ENCODE results near the gene FCAMR. TPM values are rescaled to one million over a fixed set of nuclear protein-coding genes. Genes with fewer than 3 reads are reported as not detected.

FCAMR gene
- total RNA-seq, 4 donors from 2014 or later, result not detected

DNA sequence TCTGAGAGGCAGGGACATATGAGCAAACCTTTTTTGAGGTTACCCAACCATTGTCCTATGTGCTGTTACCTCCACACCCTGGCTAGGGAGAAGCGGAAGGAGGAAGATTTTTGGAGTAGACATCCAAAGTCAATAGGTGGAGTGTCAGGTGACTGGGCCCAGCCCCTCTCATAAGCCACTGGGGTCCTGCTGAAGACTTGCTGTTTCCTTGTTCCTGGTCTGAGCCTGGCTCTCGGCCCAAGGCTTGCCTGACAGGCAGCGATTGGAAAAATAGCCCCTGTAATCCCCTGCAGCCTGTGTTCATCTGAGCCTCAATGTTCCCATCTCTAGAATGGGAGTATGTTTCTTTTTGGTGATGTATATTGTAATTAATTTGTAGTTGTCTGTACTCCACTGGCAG is 17.1 kb downstream of the FCAMR start:
- TF ChIP-seq, protein P1, sequence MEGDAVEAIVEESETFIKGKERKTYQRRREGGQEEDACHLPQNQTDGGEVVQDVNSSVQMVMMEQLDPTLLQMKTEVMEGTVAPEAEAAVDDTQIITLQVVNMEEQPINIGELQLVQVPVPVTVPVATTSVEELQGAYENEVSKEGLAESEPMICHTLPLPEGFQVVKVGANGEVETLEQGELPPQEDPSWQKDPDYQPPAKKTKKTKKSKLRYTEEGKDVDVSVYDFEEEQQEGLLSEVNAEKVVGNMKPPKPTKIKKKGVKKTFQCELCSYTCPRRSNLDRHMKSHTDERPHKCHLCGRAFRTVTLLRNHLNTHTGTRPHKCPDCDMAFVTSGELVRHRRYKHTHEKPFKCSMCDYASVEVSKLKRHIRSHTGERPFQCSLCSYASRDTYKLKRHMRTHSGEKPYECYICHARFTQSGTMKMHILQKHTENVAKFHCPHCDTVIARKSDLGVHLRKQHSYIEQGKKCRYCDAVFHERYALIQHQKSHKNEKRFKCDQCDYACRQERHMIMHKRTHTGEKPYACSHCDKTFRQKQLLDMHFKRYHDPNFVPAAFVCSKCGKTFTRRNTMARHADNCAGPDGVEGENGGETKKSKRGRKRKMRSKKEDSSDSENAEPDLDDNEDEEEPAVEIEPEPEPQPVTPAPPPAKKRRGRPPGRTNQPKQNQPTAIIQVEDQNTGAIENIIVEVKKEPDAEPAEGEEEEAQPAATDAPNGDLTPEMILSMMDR (IDR thresholded peaks at IDR 0.05), result no peak
- DNase-seq (ENCODE audit: low spot score) (no peak), ATAC-seq (ENCODE audit: low FRiP score) (no peak)

GRCh38 chr1:206952171-206952570 is 18.1 kb downstream of the FCAMR start:
- DNase-seq (ENCODE audit: low spot score) (no peak), ATAC-seq (ENCODE audit: low FRiP score) (no peak)
- TF ChIP-seq, protein P1 (IDR thresholded peaks at IDR 0.05), result no peak

- TF ChIP-seq, protein P1 (IDR thresholded peaks at IDR 0.05), result no peak
- no peak for DNase-seq (ENCODE audit: low spot score)
- ATAC-seq (ENCODE audit: low FRiP score), result no peak
These were observed 18.8 kb downstream of the FCAMR start for GRCh38 chr1:206951318-206952100.

DNA sequence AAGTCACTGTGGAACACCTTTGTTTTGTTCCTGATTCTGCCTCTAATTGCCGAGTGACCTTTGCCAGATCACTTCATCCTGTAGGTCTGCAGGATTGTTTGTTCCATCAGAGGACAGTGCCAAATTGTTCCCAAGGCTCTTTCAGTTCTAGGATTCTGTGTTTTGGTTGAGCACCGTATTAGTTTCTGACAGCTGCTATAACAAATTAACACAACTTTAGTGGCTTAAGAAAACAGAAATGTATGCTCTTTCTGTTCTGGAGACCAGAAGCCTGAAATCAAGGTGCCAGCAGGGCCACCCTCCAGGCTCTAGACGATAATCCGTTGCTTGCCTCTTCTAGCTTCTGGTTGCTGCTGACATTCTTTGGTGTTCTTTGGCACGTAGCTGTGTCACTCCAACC is 20.6 kb downstream of the FCAMR start:
- no peak for DNase-seq (ENCODE audit: low spot score)
- TF ChIP-seq, protein P1 (IDR thresholded peaks at IDR 0.05), result no peak
- ATAC-seq (ENCODE audit: low FRiP score), result no peak

- TF ChIP-seq, protein P1 (IDR thresholded peaks at IDR 0.05), result no peak
- no peak for DNase-seq (ENCODE audit: low spot score)
- no peak for ATAC-seq (ENCODE audit: low FRiP score)
These were observed 21.1 kb downstream of the FCAMR start for GRCh38 chr1:206949208-206949607.

DNA sequence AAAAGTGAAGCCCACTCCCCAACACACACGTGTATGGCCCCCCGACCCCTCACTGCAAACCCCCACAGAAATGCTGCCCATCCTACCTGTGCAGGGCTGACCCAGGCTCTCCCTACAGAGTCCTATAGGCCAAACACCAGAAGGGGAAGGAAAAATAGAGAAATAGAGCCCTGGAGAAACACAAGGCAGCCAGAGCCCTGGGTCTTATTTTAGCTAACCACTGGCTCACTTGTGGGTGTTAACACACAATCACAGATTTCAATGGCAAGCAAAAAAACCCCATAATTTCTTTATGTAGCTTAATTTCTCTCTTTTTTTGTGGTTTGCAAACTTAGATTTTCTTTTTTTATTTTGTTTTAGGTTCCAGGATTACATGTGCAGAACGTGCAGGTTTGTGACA is 23.0 kb downstream of the FCAMR start:
- ATAC-seq (ENCODE audit: low FRiP score) (no peak), DNase-seq (ENCODE audit: low spot score) (no peak)
- TF ChIP-seq, protein P1 (IDR thresholded peaks at IDR 0.05), result no peak

DNA sequence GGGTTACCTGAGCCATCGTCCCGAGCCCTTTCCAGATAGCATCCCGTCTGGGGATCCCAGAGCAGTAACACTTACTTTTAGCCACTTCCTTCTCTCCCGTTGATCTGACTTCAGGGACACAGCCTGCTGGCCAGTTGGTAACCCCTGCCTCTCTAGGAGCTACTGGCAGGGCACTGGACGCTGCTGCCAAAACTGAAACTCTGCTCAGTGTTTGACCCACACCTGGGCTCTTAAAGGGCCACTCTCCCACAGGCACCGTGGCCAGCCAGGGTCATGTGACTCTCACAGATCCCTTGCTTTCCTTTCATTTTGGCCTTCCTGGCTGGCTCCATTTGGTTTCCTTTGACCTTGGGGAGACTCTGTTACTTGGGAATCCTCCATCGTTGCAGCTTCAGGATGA is 24.0 kb downstream of the FCAMR start, which contains the start of gene PIGR:
Gene PIGR (minus strand): TSS at position 206 of the 400 bp plus-strand sequence. CDS start 5,935 bp downstream, outside the sequence.
- no peak for DNase-seq (ENCODE audit: low spot score)
- no peak for ATAC-seq (ENCODE audit: low FRiP score)
- TF ChIP-seq, protein P1 (IDR thresholded peaks at IDR 0.05), result no peak

All from omental fat pad (tissue), 4 donors.